ENCODE data around the gene RABL6.
A peak's percentile ranks its signal among the peaks of the same experiment; 100 is the strongest.
"Not testable (repeated sequence)": the region's sequence is repeated elsewhere in the genome, so short reads cannot be mapped to it uniquely, and the experiment has no call there.

Gene RABL6

GRCh38 chr9:136796775-136797347 lies 10.9 kb upstream of the RABL6 start:
- DNase-seq = not testable (repeated sequence)

DNA sequence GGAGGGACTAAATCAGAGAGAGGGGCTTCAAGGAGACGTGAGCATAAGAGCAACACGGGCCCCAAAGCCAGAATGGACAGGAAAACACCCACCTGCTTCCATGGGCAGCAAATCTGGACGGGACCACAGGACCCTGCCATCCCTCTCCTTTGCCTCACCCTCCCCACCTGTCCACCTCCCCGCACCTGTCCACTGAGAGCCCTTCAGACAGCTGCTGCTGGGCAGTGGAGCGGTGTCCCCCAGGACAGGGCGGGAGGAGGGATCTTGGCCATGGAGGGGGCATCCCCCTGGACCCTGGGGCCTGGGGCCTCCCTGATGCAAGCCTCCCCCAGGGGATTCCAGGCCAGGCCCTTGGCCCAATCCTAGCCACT lies 9.1 kb upstream of the RABL6 start:
- DNase-seq = no peak

GRCh38 chr9:136799079-136799853 lies 8.5 kb upstream of the RABL6 start:
- DNase-seq = no peak

DNA sequence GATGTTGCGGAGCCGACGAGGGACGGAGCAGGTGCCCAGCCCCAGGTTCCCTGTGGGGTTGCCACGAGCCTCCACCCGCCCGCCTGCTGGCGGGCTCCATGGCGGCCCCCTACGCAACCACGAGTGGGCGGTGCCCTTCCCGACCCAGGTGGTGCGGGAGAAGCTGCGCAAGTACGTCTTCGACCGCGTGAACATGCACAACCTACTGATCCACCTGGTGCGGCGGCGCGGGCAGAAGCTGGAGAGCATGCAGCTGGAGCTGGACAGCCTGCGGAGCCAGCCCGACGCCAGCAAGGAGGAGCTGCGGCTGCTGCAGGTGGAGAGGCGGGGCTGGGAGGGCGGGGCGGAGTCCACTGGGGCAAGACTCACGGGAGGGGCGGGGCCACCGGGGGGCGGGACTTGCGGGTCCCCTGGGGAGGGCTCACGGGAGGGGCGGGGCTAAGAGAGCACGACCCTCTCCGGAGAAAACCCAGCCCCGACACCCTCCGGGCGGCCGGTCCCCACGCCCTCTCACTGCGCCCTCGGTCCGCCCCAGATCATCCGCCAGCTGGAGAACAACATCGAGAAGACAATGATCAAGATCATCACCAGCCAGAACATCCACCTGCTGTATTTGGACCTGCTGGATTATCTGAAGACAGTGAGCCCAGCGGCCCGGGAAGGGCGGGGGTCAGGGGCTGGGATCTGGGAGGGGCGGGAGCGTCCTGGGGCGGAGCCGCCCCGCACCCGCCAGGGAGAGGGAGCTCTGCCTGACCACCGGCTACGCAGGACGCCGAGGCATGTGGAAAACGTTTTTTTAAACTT lies 7.7 kb upstream of the RABL6 start:
- DNase-seq = peak in 1 of 2 experiments; percentile 72

DNA sequence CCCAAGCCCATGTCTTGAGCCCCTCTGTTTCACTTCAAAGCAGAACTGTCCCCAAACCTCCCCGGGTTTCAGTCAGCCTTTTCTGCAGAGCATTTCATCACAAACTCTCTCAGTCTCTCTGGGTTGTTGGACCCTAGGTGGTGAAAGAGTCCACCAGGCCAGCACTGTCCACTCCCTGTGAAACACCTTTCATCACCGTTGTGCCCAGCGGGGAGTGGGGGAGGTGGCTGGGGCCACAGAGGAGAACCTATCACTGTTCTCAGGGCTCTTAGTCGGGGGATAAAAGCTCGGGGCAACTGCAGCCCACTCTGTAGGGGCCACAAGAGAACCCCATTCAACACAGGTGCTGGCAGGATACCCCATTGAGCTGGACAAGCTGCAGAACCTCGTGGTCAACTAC lies 5.4 kb upstream of the RABL6 start:
- DNase-seq = no peak

DNA sequence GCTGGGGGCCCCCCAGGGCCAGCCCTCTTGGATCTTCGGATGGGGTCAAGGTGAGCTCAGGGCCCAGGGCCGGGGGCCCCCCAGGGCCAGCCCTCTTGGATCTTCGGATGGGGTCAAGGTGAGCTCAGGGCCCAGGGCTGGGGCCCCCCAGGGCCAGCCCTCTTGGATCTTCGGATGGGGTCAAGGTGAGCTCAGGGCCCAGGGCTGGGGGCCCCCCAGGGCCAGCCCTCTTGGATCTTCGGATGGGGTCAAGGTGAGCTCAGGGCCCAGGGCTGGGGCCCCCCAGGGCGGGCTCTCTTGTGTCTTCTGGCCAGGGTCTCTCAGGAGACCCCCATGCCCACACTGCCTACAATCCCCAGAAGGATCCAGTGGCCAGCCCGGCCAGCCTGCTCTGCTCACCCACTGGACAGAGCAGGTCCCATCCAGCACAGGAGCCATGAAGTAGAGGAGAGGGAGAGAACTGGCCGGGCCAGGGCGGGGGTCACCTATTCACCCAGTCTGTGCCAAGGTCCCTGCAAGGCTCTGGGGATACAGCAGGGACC lies 4.7 kb upstream of the RABL6 start:
- not testable (repeated sequence) for DNase-seq

- no peak for DNase-seq
Observed at GRCh38 chr9:136803551-136804508, 3.9 kb upstream of the RABL6 start.

DNA sequence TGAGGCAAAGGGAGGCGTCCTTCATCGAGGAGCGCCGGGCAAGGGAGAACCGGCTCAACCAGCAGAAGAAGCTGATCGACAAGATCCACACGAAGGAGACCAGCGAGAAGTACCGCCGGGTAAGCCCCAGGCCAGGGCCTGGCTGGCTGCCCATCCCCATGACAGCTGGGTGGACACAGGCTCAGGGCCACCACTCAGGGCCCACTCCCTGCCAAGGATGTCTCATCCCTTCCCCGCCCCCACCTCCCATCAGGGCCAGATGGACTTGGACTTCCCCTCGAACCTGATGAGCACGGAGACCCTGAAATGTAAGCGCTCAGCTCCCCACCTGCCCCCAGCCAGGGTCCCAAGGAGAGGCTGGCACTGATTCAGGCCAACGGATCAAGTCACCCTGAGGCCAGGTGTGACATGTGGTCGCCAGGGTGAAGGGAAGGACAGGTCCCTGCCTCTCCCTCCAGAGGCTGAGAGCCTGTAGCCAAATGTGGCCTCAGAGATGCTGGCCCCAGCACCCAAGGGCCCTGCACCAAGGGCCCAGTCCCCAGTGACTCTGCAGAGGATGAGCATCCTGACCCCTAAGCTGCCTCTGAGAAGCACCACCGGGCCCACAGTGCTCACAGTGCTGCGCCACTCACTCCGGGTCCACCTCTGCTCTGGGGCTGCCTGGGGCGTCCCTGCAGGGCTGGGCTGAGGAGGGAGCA lies 3.1 kb upstream of the RABL6 start:
- no peak for DNase-seq

GRCh38 chr9:136805207-136805740 lies 2.5 kb upstream of the RABL6 start:
- no peak for DNase-seq

DNA sequence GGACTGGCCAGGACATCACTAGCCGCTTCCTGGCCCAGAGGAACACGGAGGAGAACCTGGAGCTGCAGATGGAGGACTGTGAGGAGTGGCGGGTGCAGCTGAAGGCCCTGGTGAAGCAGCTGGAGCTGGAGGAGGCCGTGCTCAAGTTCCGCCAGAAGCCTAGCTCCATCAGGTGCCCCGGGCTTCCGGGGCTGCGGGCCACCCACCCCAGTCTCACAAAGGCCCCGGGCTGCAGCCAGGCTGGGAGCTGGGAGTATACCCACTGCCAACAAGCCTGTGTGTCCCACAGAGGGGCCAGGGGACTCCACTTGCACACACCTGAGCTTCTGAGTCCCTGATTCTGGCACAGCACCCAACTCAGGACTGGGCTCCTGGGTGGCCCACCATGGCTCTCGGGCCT lies 1.7 kb upstream of the RABL6 start:
- DNase-seq = no peak

DNA sequence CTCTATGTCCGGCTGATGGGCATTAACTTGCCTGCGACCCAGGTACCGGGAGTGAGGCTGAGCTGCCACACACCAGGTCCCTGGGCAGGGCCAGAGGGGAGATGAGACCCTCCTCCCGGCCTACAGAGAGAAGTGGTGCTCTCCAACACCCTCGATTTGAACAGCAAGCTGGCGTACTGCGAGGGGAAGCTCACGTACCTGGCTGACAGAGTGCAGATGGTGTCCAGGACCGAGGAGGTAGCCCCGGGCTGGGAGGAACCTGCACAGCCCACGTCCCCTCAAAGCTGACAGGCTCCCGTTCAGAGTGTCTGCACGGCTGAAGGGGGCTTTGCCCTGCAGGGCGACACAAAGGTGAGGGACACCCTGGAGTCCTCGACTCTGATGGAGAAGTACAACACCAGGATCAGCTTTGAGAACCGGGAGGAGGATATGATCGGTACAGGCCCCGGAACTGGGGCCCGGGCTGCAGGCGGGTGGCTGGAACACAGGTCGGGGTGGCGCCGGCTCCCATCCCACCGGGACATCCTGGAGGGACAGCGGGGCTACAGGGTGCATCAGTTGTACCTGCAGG lies 1.0 kb upstream of the RABL6 start:
- DNase-seq = no peak

DNA sequence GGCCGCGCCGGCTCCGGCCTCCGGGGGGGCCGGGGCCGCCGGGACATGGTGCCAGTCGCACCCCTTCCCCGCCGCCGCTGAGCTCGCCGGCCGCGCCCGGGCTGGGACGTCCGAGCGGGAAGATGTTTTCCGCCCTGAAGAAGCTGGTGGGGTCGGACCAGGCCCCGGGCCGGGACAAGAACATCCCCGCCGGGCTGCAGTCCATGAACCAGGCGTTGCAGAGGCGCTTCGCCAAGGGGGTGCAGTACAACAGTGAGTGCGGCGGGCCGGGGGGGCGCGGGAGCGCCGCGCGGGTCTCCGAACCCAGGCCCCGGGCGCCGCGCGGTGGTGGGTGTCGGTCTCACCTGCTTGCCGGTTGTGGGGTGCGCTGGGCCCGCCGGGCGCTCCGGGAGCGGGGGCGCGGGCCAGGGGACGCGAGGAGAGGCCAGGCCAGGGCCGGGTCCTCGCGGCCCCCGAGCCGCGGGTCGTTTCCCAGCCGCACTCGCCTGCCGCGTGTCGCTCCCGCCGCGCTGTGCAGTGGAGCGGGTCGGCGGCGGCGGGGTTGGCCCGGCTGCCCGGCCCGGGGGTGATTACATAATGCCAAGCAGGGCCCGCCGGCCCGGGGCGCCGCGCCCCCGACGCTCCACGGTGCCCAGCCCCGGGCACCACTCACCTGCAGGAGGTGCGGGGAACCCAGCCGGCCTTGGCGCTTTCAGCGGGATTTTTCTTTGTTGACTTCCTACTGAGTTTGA lies 492 bp downstream of the RABL6 start:
- DNase-seq = no peak

DNA sequence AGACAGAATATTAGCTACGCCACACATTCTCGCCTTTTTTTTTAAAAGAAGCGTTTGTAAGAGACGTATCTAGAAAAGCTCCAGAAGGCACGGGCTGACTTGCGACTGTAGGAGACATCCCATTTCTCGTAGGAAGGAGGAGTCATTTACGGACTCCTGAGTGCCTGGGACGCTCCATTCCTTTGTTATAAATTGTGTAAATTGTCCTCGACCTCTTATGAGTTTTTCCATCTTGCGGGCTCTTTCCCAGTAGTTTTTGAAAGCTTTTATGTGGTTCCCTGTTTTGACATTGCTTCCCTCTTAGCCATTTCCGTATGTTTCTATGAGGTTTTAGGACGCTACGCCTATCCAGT lies 1.0 kb downstream of the RABL6 start:
- DNase-seq = no peak

DNA sequence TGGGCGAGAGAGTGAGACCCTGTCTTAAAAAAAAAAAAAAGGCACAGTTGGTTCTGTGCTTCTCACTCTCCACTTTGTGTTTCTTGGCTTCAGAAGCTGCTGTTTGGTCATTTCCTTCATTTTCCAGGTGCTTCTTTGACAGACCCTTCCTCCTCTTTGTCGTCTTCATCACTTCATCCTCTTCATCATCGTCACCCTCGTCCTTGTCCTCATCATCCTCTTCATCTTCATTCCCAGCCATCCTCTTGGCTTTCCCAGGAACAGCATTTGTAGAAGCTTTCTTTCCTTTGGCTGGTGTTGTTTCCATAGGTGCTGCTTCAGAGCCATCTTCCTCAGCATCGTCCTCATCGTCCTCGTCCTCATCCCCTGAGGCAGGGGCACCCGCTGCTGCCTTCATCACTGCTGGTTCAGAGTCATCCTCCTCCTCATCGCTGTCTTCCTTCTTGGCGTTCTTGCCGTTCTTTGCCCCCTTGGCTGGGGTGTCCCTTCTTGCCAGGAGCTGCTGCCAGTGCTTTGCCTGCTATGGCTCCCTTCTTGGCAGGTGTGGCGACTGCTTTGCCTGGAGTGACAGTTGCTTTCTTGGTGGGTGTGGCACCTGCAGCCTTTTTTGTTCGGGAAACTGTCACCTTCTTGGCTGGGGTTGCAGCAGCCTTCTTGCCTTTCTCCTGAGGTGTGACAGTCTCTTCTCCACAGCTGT lies 7.1 kb downstream of the RABL6 start:
- DNase-seq = no peak

DNA sequence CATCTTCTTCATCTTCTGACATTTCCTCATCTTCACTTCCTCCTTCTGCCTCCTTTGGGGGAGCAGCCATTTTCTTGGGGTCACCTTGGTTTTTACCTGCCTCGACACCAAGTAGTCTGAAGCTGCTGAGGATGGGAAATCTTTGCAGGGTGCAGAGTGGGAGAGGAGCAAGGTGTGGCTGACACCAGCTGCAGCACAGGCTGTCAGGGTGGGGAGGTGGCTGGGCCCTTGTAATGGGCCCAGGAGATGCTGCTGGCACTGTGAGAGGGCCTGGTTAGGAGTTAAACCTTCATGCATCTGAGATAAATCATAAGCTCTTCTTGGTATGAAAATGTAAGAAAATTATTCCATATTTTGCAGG lies 7.7 kb downstream of the RABL6 start:
- DNase-seq = no peak

GRCh38 chr9:136820971-136821825 lies 13.4 kb downstream of the RABL6 start:
- no peak for DNase-seq

- DNase-seq = no peak
Observed at GRCh38 chr9:136821826-136822544, 14.2 kb downstream of the RABL6 start.

Data from NCI-H446 (cell line).